ENCODE results near the gene MAPK8.

The MAPK8 gene

DNA sequence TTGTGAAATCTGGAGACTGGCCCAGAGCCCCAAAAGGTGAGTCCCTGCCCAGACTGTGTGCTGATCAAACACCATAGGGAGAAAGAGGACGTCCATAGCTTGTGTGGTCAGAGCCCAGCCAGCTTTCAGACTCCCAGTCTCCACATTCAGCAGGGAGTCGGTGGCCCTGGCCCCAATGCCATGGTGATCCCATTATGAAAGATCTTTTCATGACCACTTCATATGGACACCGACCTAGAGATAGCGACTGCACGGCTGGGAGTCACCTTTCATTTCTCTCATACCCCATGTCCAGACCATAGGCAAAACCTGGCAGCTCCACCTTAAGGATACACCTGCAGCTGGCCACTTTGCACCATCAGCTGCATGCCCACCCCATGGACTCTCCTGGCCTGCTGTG is 172.0 kb downstream of the MAPK8 start:
- DNase-seq (ENCODE audit: low read depth): no peak
- no peak overlapping the region for H3K4me3 ChIP-seq (ENCODE audit: low read length)
- TF ChIP-seq, protein P1, sequence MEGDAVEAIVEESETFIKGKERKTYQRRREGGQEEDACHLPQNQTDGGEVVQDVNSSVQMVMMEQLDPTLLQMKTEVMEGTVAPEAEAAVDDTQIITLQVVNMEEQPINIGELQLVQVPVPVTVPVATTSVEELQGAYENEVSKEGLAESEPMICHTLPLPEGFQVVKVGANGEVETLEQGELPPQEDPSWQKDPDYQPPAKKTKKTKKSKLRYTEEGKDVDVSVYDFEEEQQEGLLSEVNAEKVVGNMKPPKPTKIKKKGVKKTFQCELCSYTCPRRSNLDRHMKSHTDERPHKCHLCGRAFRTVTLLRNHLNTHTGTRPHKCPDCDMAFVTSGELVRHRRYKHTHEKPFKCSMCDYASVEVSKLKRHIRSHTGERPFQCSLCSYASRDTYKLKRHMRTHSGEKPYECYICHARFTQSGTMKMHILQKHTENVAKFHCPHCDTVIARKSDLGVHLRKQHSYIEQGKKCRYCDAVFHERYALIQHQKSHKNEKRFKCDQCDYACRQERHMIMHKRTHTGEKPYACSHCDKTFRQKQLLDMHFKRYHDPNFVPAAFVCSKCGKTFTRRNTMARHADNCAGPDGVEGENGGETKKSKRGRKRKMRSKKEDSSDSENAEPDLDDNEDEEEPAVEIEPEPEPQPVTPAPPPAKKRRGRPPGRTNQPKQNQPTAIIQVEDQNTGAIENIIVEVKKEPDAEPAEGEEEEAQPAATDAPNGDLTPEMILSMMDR (conservative IDR thresholded peaks at IDR 0.05; ENCODE audit: low read length): no peak

DNA sequence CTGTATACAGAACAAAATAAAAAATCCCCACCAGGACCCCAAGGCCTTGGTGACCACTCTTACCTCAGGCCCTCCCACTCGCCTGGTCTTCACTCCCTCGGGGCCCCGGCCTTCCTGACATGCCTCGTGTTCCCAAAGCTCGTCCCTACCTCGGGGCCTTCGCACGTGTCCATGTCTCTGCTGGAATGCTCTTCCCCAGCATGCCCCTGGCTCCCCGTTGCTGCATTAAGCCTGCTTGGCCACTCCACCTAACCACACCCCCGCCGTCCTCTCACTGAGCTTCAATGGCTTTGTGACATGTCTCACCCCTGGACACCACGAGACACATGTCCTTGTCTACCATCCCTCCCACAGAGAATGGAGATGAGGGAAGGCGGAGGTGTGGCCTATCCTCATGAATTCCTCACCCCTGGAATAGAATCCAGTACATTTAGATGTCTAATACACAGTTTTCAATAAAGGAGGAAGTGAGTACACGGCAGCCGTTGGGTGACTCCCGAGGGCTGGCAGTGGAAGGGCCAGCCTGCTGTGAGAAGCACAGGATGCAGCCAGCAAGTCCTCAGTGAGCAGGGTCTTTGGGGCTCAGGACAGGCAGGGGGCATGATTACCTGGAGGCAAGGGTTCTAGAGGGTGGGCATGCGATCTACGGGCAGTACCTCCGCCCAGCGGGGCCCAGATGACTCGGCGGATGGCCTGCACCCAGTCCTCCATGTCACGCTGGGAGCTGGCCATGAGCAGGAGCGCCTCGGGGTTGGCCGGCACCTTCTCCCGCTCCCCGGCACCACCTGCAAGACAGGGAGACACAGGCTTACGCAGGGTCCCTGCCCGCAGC is 172.7 kb downstream of the MAPK8 start:
- no peak overlapping the region for H3K4me3 ChIP-seq (ENCODE audit: low read length)
- no peak for DNase-seq (ENCODE audit: low read depth)
- TF ChIP-seq, protein P1 (conservative IDR thresholded peaks at IDR 0.05; ENCODE audit: low read length): no peak

DNA sequence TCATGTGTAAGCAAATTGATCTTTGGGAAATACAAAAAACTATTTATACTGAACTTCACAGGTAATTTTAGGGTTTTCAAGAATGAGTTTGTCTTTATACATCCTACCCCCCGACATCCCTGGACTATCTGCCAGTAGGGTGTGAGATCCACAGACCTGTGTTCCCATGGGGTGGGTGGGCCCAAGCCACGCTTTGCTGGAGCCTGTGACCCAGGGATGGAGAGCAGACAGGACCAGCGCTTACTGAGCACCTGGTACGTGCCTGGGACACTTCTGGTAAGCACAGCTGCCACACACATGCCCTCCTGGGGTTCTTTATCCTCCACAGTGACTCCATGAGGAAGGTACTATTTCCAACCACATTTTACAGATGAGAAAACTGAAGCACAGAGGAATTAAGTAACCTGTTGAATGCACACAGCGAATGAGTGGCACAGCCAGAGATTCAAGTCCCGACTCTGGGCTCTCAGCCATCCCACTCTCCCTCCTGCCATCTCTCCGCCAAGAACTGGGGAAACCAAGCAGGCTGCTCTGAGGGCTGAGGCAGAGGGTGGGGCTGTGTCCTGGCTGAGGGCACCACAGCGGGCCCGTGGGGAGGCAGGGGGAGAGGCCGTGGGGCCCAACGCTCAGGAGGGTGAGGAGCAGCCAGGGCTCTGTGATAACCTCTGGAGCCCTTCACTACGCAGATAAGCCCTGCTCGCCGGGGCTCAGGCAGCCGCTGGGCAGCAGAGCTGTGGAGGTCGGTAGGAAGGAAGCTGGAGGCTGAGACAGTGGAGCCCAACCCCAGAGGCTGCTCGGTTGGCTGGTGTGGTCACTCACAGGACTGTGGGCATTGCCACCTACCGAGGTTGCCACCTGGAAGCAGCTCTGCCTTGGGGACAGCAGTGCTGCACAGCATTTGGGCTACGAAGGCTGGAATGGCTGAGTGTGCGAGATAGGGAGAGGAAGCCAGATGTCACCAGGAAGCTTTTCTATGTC is 174.2 kb downstream of the MAPK8 start:
- DNase-seq (ENCODE audit: low read depth): no peak
- TF ChIP-seq, protein P1 (conservative IDR thresholded peaks at IDR 0.05; ENCODE audit: low read length): no peak
- no peak overlapping the region for H3K4me3 ChIP-seq (ENCODE audit: low read length)

DNA sequence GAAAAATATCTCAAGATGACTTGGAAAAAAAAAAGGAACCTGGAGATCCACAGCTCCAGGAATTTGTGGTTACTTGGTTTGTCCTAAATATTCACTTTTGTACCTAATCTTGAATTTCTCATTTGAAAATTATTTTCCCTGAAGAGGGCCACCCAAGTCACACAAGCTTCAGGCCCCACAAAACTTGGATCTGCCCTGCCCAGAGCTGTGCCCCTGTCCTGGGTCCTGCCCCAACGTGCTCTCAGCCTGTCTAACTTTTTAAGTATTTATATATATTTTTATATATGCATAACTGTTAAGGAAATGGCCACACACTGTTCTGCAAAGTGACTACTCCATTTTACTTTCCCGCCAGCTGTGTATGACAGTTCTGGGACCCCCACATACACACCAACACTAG is 174.9 kb downstream of the MAPK8 start:
- no peak for DNase-seq (ENCODE audit: low read depth)
- H3K4me3 ChIP-seq (ENCODE audit: low read length): no peak overlapping the region
- TF ChIP-seq, protein P1 (conservative IDR thresholded peaks at IDR 0.05; ENCODE audit: low read length): no peak

DNA sequence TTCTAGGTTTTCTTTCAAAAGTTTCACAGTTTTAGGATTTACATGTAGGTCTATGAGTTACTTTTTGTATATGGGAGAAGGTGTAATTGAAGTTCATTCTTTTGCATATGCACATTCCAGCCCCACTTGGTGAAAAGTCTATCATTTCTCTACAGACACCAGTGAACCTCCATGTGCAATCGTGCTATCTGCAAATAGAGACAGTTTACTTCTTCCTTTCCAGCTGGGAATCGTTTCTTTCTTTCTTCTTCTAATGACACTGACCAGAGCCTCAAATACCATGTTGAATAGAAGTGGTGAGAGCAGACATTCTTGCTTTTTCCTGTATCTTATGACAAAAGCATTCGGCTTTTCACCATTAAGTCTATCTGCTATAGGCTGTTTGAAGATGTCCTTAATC is 175.7 kb downstream of the MAPK8 start:
- no peak overlapping the region for H3K4me3 ChIP-seq (ENCODE audit: low read length)
- TF ChIP-seq, protein P1 (conservative IDR thresholded peaks at IDR 0.05; ENCODE audit: low read length): no peak
- no peak for DNase-seq (ENCODE audit: low read depth)

DNA sequence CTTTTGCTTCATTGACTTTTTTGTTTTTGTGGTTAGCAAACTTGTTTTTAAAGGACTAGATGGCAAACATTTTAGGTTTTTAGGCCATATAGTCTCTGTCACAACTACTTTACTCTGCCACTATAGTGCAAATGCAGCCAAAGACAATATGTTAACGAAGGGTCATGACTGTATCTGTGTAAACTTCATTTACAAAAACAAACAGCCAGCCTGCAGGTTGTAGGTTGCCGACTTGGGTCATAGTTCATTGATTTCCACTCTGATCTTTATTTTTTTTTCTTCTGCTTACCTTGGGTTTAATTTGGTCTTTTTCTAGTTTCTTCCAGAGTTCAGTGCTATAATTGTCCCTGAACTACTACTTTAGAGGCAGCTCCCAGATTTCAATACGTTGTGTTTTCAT is 178.4 kb downstream of the MAPK8 start:
- TF ChIP-seq, protein P1 (conservative IDR thresholded peaks at IDR 0.05; ENCODE audit: low read length): no peak
- H3K4me3 ChIP-seq (ENCODE audit: low read length): no peak overlapping the region
- no peak for DNase-seq (ENCODE audit: low read depth)

Measured in AG10803 (cell line).